HG02938 (cell line): ENCODE data around the gene MEX3D.

Source experiments
- ATAC-seq: cut with Tn5 transposase; IDR thresholded peaks from one replicate; pipeline ENCODE4 v1.9.1; 2021; ENCODE audit warnings: mild to moderate bottlenecking, moderate library complexity; ENCODE audit not compliant: unreplicated experiment

The MEX3D gene

GRCh38 chr19:1568320-1569019, at the start of gene MEX3D:
Gene MEX3D, minus strand, starts transcription at chr19:1568325. Its CDS starts 267 bp downstream, at chr19:1568058.
- ATAC-seq: no peak

GRCh38 chr19:1616875-1617274, 48.8 kb upstream of the MEX3D start:
- ATAC-seq: no peak

GRCh38 chr19:1616396-1616795, 48.3 kb upstream of the MEX3D start:
- no peak for ATAC-seq

GRCh38 chr19:1615156-1615765, 47.1 kb upstream of the MEX3D start:
- no peak for ATAC-seq

GRCh38 chr19:1613808-1614570, 45.9 kb upstream of the MEX3D start:
- no peak for ATAC-seq

- no peak for ATAC-seq
These were observed 45.0 kb upstream of the MEX3D start for GRCh38 chr19:1613146-1613545.

GRCh38 chr19:1612114-1613086, 44.3 kb upstream of the MEX3D start:
- ATAC-seq: no peak

- no peak for ATAC-seq
These were observed 43.2 kb upstream of the MEX3D start for GRCh38 chr19:1611353-1611752.

- no peak for ATAC-seq
These were observed 42.5 kb upstream of the MEX3D start for GRCh38 chr19:1610579-1610978.

GRCh38 chr19:1609680-1610474, 41.8 kb upstream of the MEX3D start:
- no peak for ATAC-seq

- no peak for ATAC-seq
These were observed 40.9 kb upstream of the MEX3D start for GRCh38 chr19:1609103-1609396.

GRCh38 chr19:1608359-1609102, 40.4 kb upstream of the MEX3D start:
- ATAC-seq: no peak

GRCh38 chr19:1606138-1606651, 38.1 kb upstream of the MEX3D start:
- no peak for ATAC-seq

- ATAC-seq: peak; percentile 78
These were observed 37.4 kb upstream of the MEX3D start, which contains the start of gene UQCR11 for GRCh38 chr19:1605236-1606137. Gene UQCR11, minus strand, starts transcription at chr19:1605462. Its CDS starts 53 bp downstream, at chr19:1605409.

GRCh38 chr19:1602091-1602707, 34.1 kb upstream of the MEX3D start:
- ATAC-seq: no peak

GRCh38 chr19:1601613-1602064, 33.5 kb upstream of the MEX3D start:
- ATAC-seq: no peak

GRCh38 chr19:1599460-1599846, 31.3 kb upstream of the MEX3D start:
- ATAC-seq: no peak
